SU-DHL-6 (cell line): ENCODE data around the gene PIGR.

ENCODE experiments used
- H2AFZ ChIP-seq: fragments of 200-600 bp; sonication (generic); 2 replicates; pipeline ENCODE4 v1.6.1; 2014; ENCODE audit warnings: low read depth, mild to moderate bottlenecking, moderate library complexity, mixed read lengths, antibody characterized with exemption, low read length; ENCODE audit not compliant: severe bottlenecking
- H3F3A ChIP-seq: fragments of 200-600 bp; shearing (Covaris generic); 2 replicates; pipeline ENCODE4 v1.6.0; 2016; ENCODE audit warnings: antibody characterized with exemption, mild to moderate bottlenecking; ENCODE audit not compliant: insufficient read depth
- H3K27ac ChIP-seq: fragments of 200-600 bp; sonication (generic); 2 replicates; pipeline ENCODE4 v1.5.1; 2016; ENCODE audit warnings: low read depth, mild to moderate bottlenecking, low read length, moderate library complexity, mixed read lengths
- H3K27me3 ChIP-seq: fragments of 200-600 bp; sonication (generic), shearing (Covaris generic); 2 replicates; pipeline ENCODE4 v1.6.0; 2014; ENCODE audit warnings: mild to moderate bottlenecking, low read length
- H3K36me3 ChIP-seq: fragments of 200-600 bp; sonication (generic); 2 replicates; pipeline ENCODE4 v1.6.1; 2014; ENCODE audit warnings: mild to moderate bottlenecking, low read length, mixed read lengths
- H3K4me2 ChIP-seq: fragments of 300-600, 200-600 bp; shearing (Covaris generic), sonication (generic); 2 replicates; pipeline ENCODE4 v1.6.0; 2014; ENCODE audit warnings: low read length, low read depth, mild to moderate bottlenecking; ENCODE audit not compliant: poor library complexity, severe bottlenecking
- H3K4me3 ChIP-seq: fragments of 200-600 bp; sonication (generic); 2 replicates; pipeline ENCODE4 v1.5.1; 2014; ENCODE audit warnings: antibody characterized with exemption, low read length, mild to moderate bottlenecking, mixed read lengths; ENCODE audit not compliant: insufficient read depth, poor library complexity, severe bottlenecking
- H3K79me2 ChIP-seq: fragments of 200-600 bp; sonication (generic); 2 replicates; pipeline ENCODE4 v1.6.1; 2014; ENCODE audit warnings: mild to moderate bottlenecking, low read length, moderate library complexity; ENCODE audit not compliant: insufficient read depth
- H3K9ac ChIP-seq: fragments of 200-600 bp; sonication (generic); 2 replicates; pipeline ENCODE4 v1.7.0; 2014; ENCODE audit warnings: mild to moderate bottlenecking, low read length
- H3K9me2 ChIP-seq: fragments of 200-600 bp; sonication (generic); replicated peaks from 2 replicates; pipeline ENCODE4 v1.6.1; 2014; ENCODE audit warnings: low read length; ENCODE audit not compliant: insufficient read depth
- H3K9me3 ChIP-seq: fragments of 200-600 bp; sonication (generic); 2 replicates; pipeline ENCODE4 v1.6.1; 2014; ENCODE audit warnings: low read length, mixed read lengths; ENCODE audit not compliant: insufficient read depth
- H4K20me1 ChIP-seq: fragments of 200-600 bp; sonication (generic); 2 replicates; pipeline ENCODE4 v1.6.1; 2014; ENCODE audit warnings: low read depth, mild to moderate bottlenecking, antibody characterized with exemption, low read length, moderate library complexity, mixed read lengths
- EZH2phosphoT487 ChIP-seq: fragments of 200-600 bp; sonication (generic), shearing (Covaris generic); conservative IDR thresholded peaks from 2 replicates; pipeline ENCODE4 v1.6.1; 2018; ENCODE audit warnings: mild to moderate bottlenecking, antibody characterized with exemption, low read length, moderate library complexity, mixed read lengths
- TF ChIP-seq, protein P1 (sequence below): fragments of 200-600 bp; sonication (generic); IDR thresholded peaks from one replicate; pipeline ENCODE4 v1.5.1; 2017; ENCODE audit warnings: antibody characterized with exemption, mild to moderate bottlenecking, low read length, moderate library complexity; ENCODE audit not compliant: insufficient read depth, poor library complexity, severe bottlenecking

The PIGR gene

DNA sequence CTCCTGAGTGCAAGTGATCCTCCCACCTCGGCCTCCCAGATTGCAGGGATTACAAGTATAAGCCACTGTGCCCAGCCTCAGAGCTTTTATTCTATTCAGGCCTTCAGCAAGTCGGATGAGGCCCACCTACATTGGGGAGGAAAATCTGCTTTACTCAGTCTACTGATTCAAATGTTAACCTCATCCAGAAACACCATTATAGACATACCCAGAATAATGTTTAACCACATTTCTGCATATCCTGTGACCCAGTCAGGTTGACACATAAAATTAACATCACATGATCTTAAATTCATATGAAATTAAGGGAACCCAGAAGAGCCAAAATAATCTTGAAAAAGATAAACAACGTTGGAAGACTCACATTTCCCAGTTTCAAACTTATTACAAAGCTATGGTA is 66.0 kb downstream of the PIGR start:
- H3K9me3 ChIP-seq = peaks cover 21% of the 10 kb centered on the region; the same call in 1 of the 2 replicates
- H4K20me1 ChIP-seq = no peaks in the 10 kb centered on the region
- no peaks in the 10 kb centered on the region for H3F3A ChIP-seq
- no peak for TF ChIP-seq EZH2phosphoT487
- TF ChIP-seq, protein P1, sequence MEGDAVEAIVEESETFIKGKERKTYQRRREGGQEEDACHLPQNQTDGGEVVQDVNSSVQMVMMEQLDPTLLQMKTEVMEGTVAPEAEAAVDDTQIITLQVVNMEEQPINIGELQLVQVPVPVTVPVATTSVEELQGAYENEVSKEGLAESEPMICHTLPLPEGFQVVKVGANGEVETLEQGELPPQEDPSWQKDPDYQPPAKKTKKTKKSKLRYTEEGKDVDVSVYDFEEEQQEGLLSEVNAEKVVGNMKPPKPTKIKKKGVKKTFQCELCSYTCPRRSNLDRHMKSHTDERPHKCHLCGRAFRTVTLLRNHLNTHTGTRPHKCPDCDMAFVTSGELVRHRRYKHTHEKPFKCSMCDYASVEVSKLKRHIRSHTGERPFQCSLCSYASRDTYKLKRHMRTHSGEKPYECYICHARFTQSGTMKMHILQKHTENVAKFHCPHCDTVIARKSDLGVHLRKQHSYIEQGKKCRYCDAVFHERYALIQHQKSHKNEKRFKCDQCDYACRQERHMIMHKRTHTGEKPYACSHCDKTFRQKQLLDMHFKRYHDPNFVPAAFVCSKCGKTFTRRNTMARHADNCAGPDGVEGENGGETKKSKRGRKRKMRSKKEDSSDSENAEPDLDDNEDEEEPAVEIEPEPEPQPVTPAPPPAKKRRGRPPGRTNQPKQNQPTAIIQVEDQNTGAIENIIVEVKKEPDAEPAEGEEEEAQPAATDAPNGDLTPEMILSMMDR = no peak
- H3K9ac ChIP-seq = no peak overlapping the region
- H3K36me3 ChIP-seq = no peaks in the 10 kb centered on the region
- H3K9me2 ChIP-seq = no peaks in the 10 kb centered on the region
- H3K27ac ChIP-seq = no peak overlapping the region
- H3K79me2 ChIP-seq = no peaks in the 10 kb centered on the region
- no peak overlapping the region for H3K4me2 ChIP-seq
- no peak overlapping the region for H3K4me3 ChIP-seq
- H3K27me3 ChIP-seq = 0 out of 2 replicates have a peak, but pooled peaks cover 3% of the 10 kb centered on the region
- no peak overlapping the region for H2AFZ ChIP-seq
